HepG2 (cell line): ENCODE measurements around the gene PSORS1C1. TPM values are rescaled to one million over a fixed set of nuclear protein-coding genes. Genes with fewer than 3 reads are reported as not detected.

ENCODE experiments used
- DZIP1 ChIP-seq: sonication (generic); formaldehyde crosslinking; IDR thresholded peaks from 2 replicates; pipeline ENCODE4 v1.5.0; 2020; ENCODE audit warnings: mild to moderate bottlenecking, missing genetic modification reagents
- E2F2 ChIP-seq: sonication (generic); formaldehyde crosslinking; IDR thresholded peaks from 2 replicates; pipeline ENCODE4 v1.4.0; 2020; ENCODE audit warnings: missing genetic modification reagents, borderline replicate concordance
- HDAC1 ChIP-seq: sonication (generic); formaldehyde crosslinking; IDR thresholded peaks from 2 replicates; pipeline ENCODE4 v1.5.1; 2020; ENCODE audit warnings: mild to moderate bottlenecking, missing genetic modification reagents
- IRX3 ChIP-seq: sonication (generic); formaldehyde crosslinking; IDR thresholded peaks from 2 replicates; pipeline ENCODE4 v1.8.1; 2023; ENCODE audit warnings: mild to moderate bottlenecking, low read depth, missing genetic modification reagents, borderline replicate concordance
- JUN ChIP-seq: sonication (generic); formaldehyde crosslinking; IDR thresholded peaks from 2 replicates; pipeline ENCODE4 v1.4.0; 2020; ENCODE audit warnings: mild to moderate bottlenecking, missing genetic modification reagents
- JUND ChIP-seq: sonication (generic); formaldehyde crosslinking; IDR thresholded peaks from 2 replicates; pipeline ENCODE4 v1.8.0; 2022; ENCODE audit warnings: mild to moderate bottlenecking, missing genetic modification reagents
- SKI ChIP-seq: fragments of 450-650 bp; IDR thresholded peaks from one replicate; pipeline ENCODE4 v1.6.1; 2018; ENCODE audit warnings: mild to moderate bottlenecking; ENCODE audit not compliant: partially characterized antibody
- SMAD3 ChIP-seq: sonication (generic); formaldehyde crosslinking; IDR thresholded peaks from 2 replicates; pipeline ENCODE4 v1.4.0; 2020; ENCODE audit warnings: missing genetic modification reagents
- SMARCC2 ChIP-seq: fragments of 450-650 bp; IDR thresholded peaks from 2 replicates; pipeline ENCODE4 v1.6.1; 2017; ENCODE audit warnings: antibody characterized with exemption, mild to moderate bottlenecking
- STAT5B ChIP-seq: sonication (generic); formaldehyde crosslinking; IDR thresholded peaks from 2 replicates; pipeline ENCODE4 v1.4.0; 2020; ENCODE audit warnings: missing genetic modification reagents
- TAF15 ChIP-seq: fragments of 200-400 bp; formaldehyde crosslinking; IDR thresholded peaks from one replicate; pipeline ENCODE4 v1.6.1; 2018; ENCODE audit warnings: mild to moderate bottlenecking, low read depth, low read length; ENCODE audit not compliant: poor library complexity, severe bottlenecking
- YEATS2 ChIP-seq: sonication (generic); formaldehyde crosslinking; IDR thresholded peaks from 2 replicates; pipeline ENCODE4 v1.4.0; 2020; ENCODE audit warnings: missing genetic modification reagents, borderline replicate concordance
- ZNF407 ChIP-seq: sonication (generic); formaldehyde crosslinking; IDR thresholded peaks from one replicate; pipeline ENCODE4 v1.5.1; 2020; ENCODE audit warnings: mild to moderate bottlenecking, missing genetic modification reagents; ENCODE audit errors: not compliant biosample characterization
- ZNF567 ChIP-seq: sonication (generic); formaldehyde crosslinking; IDR thresholded peaks from 2 replicates; pipeline ENCODE4 v1.8.1; 2023; ENCODE audit warnings: mild to moderate bottlenecking, missing genetic modification reagents, borderline replicate concordance
- ZNF570 ChIP-seq: sonication (generic); formaldehyde crosslinking; IDR thresholded peaks from 2 replicates; pipeline ENCODE4 v1.4.0; 2020; ENCODE audit warnings: mild to moderate bottlenecking, missing genetic modification reagents, borderline replicate concordance
- polyA plus RNA-seq, 8 experiments: library from polyadenylated mRNA; depleted of rRNA in 3 of 8; stranded (reverse) in 7 of 8; unstranded in 1 of 8; fragments of >200 nt; fragmentation: Illumina TruSeq in 4 of 8; extraction: Trizol in 4 of 8; gene quantifications; 2 replicates each; pipeline versions ENCODE4 v1.2.1 to v1.2.3, GENCODE V29; 2011 to 2016; ENCODE audit warnings: low read depth in 4 of 8, missing spikeins in 1 of 8, mixed read lengths in 1 of 8; ENCODE audit not compliant: insufficient read depth in 1 of 8
- total RNA-seq, 5 experiments: library from RNA; depleted of rRNA; stranded (reverse); fragments of >200 nt; fragmentation: Illumina TruSeq; extraction: Trizol; gene quantifications; 2 replicates each; pipeline ENCODE4 v1.2.3, GENCODE V29; 2016; ENCODE audit warnings: low read depth in 1 of 5
- TF ChIP-seq, protein P1 (sequence below): IDR thresholded peaks from 2 replicates; pipeline ENCODE4 v1.6.1; 2018; ENCODE audit warnings: missing genetic modification reagents, mild to moderate bottlenecking, missing compliant biosample characterization

PSORS1C1 gene
- total and polyA plus RNA-seq, 2 of the 13 experiments (the other 11 are each of a cell fraction or from before 2014, with no cell fraction given) = 0.01 to 0.02 TPM

- TF ChIP-seq E2F2 (CRISPR knock-in tag) (peak; percentile 96; the same call in 1 of the 2 replicates), ZNF407 (no peak), SMAD3 (0 out of 2 replicates have a peak, but pooled peaks have one; percentile 28), JUND (CRISPR knock-in tag) (no peak), TAF15 (no peak), IRX3 (CRISPR knock-in tag) (peak; percentile 95), HDAC1 (CRISPR knock-in tag) (peak; percentile 99), ZNF567 (CRISPR knock-in tag) (no peak), STAT5B (CRISPR knock-in tag) (no peak), SMARCC2 (no peak), JUN (no peak), YEATS2 (CRISPR knock-in tag) (peak; percentile 88), DZIP1 (CRISPR knock-in tag) (no peak), SKI (peak; percentile 37), ZNF570 (CRISPR knock-in tag) (no peak)
- TF ChIP-seq, protein P1, sequence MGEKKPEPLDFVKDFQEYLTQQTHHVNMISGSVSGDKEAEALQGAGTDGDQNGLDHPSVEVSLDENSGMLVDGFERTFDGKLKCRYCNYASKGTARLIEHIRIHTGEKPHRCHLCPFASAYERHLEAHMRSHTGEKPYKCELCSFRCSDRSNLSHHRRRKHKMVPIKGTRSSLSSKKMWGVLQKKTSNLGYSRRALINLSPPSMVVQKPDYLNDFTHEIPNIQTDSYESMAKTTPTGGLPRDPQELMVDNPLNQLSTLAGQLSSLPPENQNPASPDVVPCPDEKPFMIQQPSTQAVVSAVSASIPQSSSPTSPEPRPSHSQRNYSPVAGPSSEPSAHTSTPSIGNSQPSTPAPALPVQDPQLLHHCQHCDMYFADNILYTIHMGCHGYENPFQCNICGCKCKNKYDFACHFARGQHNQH (CRISPR knock-in tag) = peak; percentile 44; the same call in 1 of the 2 replicates
These were observed 43.7 kb downstream of the PSORS1C1 start, which contains the start of gene TCF19 (continued) for GRCh38 chr6:31158140-31158862.
